PFSK-1 (cell line): ENCODE measurements around the gene PDGFD.

Experiments used
- FOXP2 ChIP-seq: optimal IDR thresholded peaks from 2 replicates; pipeline ENCODE3; 2011; ENCODE audit warnings: borderline replicate concordance, control low read depth, inconsistent platforms; ENCODE audit not compliant: insufficient read depth; ENCODE audit errors: extremely low read length, extremely low read depth
- POLR2AphosphoS5 ChIP-seq: IDR thresholded peaks from 2 replicates; pipeline ENCODE4 v1.6.1; 2012; ENCODE audit warnings: low read depth, mild to moderate bottlenecking, control low read depth, low read length, moderate library complexity
- SIN3A ChIP-seq: IDR thresholded peaks from 2 replicates; pipeline ENCODE4 v1.6.1; 2012; ENCODE audit warnings: mild to moderate bottlenecking, low read length, moderate library complexity, borderline replicate concordance; ENCODE audit not compliant: insufficient read depth
- TAF1 ChIP-seq: IDR thresholded peaks from 2 replicates; pipeline ENCODE4 v1.6.1; 2012; ENCODE audit warnings: low read length, control low read depth, borderline replicate concordance; ENCODE audit not compliant: insufficient read depth
- TF ChIP-seq, protein P1 (sequence below), 2 experiments: IDR thresholded peaks; 2 replicates each; pipeline versions ENCODE4 v1.6.1 to v1.8.0; 2011 to 2012; ENCODE audit warnings: low read depth in 2 of 2, low read length in 2 of 2, control low read depth in 1 of 2, inconsistent platforms in 1 of 2, mild to moderate bottlenecking in 1 of 2, moderate library complexity in 1 of 2; ENCODE audit not compliant: insufficient read depth in 1 of 2

The PDGFD gene

DNA sequence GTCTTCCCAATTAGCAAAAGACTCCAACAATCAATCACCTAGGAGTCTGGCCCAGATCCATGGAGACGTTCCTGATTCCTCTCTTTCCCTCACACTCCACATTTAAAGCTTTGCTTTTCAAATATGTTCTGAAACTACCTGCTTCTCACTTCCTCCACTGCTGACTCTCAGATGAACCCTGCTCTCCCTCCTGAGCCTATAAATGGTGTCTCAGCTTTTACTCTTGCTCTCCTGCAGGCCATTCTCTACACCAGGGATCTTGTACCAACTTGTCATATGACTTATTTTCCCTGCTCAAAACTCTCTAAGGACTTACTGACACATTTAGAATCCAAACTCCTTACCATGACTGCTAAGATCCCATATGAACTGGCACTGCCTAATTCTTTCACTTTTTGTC lies 265.9 kb downstream of the PDGFD start:
- TF ChIP-seq POLR2AphosphoS5: no peak
- TF ChIP-seq, protein P1, sequence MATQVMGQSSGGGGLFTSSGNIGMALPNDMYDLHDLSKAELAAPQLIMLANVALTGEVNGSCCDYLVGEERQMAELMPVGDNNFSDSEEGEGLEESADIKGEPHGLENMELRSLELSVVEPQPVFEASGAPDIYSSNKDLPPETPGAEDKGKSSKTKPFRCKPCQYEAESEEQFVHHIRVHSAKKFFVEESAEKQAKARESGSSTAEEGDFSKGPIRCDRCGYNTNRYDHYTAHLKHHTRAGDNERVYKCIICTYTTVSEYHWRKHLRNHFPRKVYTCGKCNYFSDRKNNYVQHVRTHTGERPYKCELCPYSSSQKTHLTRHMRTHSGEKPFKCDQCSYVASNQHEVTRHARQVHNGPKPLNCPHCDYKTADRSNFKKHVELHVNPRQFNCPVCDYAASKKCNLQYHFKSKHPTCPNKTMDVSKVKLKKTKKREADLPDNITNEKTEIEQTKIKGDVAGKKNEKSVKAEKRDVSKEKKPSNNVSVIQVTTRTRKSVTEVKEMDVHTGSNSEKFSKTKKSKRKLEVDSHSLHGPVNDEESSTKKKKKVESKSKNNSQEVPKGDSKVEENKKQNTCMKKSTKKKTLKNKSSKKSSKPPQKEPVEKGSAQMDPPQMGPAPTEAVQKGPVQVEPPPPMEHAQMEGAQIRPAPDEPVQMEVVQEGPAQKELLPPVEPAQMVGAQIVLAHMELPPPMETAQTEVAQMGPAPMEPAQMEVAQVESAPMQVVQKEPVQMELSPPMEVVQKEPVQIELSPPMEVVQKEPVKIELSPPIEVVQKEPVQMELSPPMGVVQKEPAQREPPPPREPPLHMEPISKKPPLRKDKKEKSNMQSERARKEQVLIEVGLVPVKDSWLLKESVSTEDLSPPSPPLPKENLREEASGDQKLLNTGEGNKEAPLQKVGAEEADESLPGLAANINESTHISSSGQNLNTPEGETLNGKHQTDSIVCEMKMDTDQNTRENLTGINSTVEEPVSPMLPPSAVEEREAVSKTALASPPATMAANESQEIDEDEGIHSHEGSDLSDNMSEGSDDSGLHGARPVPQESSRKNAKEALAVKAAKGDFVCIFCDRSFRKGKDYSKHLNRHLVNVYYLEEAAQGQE (IDR thresholded peaks at IDR 0.05; ENCODE audit: insufficient read depth in 1 of 2, low read depth in 2 of 2, low read length in 2 of 2): no peak
- TF ChIP-seq TAF1: no peak
- no peak for TF ChIP-seq FOXP2
- TF ChIP-seq SIN3A: no peak

DNA sequence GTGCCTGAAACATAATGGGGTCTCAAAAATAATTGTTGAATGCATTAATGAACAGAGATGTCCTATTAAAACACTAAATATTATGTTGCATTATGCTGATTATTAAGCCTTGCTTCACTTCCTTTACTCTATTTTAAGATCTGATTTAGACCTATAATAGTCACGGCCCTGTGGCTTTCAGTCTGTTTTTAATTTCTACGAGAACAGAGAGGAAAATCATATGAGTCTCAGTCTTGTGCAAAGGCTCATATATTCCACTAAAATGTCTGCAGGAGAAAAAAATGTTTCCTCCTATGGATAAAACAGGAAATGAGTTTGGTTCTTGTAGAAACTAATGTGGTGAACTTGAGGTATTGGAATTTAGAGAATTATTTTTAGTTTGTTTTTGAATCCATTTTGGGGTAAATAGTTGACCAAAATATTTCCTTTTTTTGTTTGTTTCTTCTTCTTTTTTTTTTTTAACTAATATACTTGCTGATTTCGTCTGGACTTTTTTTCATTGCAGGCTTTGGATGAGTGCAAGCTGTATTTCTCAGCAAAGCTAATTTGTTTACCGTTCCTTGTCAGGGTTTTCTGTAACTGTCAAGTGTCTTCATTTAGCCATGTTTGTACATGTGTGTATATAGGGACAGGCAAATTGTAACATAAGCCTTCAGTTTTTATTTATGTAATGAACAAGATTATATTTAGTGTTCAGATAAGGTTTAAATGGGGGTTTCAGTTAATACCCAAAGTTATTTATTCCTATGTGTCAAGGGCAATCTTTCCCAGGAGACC lies 266.6 kb downstream of the PDGFD start:
- TF ChIP-seq TAF1: no peak
- TF ChIP-seq POLR2AphosphoS5: no peak
- TF ChIP-seq, protein P1 (IDR thresholded peaks at IDR 0.05; ENCODE audit: insufficient read depth in 1 of 2, low read depth in 2 of 2, low read length in 2 of 2): no peak
- no peak for TF ChIP-seq FOXP2
- no peak for TF ChIP-seq SIN3A

DNA sequence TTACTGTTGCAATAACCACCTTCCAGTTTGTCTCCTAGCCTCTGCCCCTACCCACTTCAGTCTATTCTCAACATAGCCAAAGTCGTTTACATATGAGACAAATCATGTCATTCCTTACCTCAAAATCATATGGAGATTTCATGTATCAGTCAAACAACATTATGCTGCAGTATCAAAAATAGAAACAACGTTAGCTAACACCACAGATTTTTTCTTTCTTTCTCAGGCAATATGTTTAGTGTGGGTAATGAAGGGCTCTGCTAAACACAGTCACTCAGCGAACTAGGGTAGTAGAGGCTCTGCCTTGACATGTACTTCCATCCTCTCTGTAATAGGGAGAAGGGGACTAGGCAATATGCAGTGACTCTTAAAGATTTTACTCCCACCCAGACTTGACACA lies 268.8 kb downstream of the PDGFD start:
- TF ChIP-seq FOXP2 (no peak), POLR2AphosphoS5 (no peak), SIN3A (no peak), TAF1 (no peak)
- TF ChIP-seq, protein P1 (IDR thresholded peaks at IDR 0.05; ENCODE audit: insufficient read depth in 1 of 2, low read depth in 2 of 2, low read length in 2 of 2): no peak

DNA sequence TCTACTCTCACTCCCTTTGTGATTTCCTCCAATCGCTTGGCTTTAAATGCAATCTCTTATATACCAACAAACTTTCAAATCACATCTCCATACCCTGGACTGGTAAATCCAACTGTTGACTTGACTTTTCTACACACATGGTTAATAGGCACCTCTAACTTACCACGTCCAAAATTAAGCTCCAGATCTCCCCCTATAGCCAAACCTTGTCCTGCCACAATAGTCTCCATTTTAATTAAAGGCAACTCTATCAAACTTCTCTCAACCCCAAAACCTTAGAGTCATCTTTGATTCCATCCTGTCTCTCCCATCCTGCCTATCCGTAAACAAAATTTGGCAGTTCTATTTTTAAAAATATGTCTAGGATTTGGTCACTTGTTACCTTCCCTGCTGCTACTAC lies 269.3 kb downstream of the PDGFD start:
- TF ChIP-seq TAF1: no peak
- no peak for TF ChIP-seq SIN3A
- no peak for TF ChIP-seq FOXP2
- no peak for TF ChIP-seq POLR2AphosphoS5
- TF ChIP-seq, protein P1 (IDR thresholded peaks at IDR 0.05; ENCODE audit: insufficient read depth in 1 of 2, low read depth in 2 of 2, low read length in 2 of 2): no peak

DNA sequence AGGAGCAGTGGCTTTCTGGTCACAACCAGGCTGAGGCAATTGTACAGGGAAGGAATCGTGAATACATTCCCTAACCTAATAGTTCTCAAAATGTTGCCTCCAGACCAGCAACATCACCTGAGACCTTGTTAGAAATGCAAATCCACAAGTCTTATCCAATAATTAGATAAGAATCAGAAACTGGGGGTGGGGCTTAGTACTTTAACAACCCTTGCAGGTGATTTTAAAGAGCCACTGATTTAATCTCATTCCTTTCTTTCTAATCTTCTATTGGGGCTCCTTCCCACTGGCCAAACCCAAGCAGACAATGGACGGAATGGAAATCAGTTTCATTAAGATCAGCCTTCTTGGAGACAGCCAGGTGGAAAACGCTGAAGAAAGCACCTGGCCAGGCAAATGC lies 269.9 kb downstream of the PDGFD start:
- TF ChIP-seq, protein P1 (IDR thresholded peaks at IDR 0.05; ENCODE audit: insufficient read depth in 1 of 2, low read depth in 2 of 2, low read length in 2 of 2): no peak
- no peak for TF ChIP-seq FOXP2
- no peak for TF ChIP-seq TAF1
- no peak for TF ChIP-seq POLR2AphosphoS5
- no peak for TF ChIP-seq SIN3A
